ENCODE data around the gene WFIKKN1.
A peak's percentile ranks its signal among the peaks of the same experiment; 100 is the strongest.

Gene WFIKKN1

GRCh38 chr16:674968-675883 lies 44.4 kb downstream of the WFIKKN1 start, which contains the start of gene RHBDL1:
RHBDL1 (plus strand) TSS chr16:675671; CDS start chr16:675791, 120 bp downstream.
- Mint-ChIP-seq H3K27me3 (no peaks in the 10 kb centered on the region), H3K36me3 (no peaks in the 10 kb centered on the region), H3K4me1 (ENCODE audit: low read depth) (peaks cover 5% of the 10 kb centered on the region), H3K4me3 (peak within 1 kb of the TSS; percentile 35), H3K27ac (no peak within 1 kb of the TSS), H3K9me3 (ENCODE audit: low read depth) (no peaks in the 10 kb centered on the region)

- H3K4me3 Mint-ChIP-seq, result no peak overlapping the region
- no peak overlapping the region for H3K27ac Mint-ChIP-seq
- no peaks in the 10 kb centered on the region for H3K9me3 Mint-ChIP-seq (ENCODE audit: low read depth)
- no peaks in the 10 kb centered on the region for H3K36me3 Mint-ChIP-seq
- H3K4me1 Mint-ChIP-seq (ENCODE audit: low read depth), result peaks cover 7% of the 10 kb centered on the region
- no peaks in the 10 kb centered on the region for H3K27me3 Mint-ChIP-seq
These were observed 45.2 kb downstream of the WFIKKN1 start for GRCh38 chr16:675884-676564.

GRCh38 chr16:676565-676902 lies 45.7 kb downstream of the WFIKKN1 start:
- H3K36me3 Mint-ChIP-seq, result no peaks in the 10 kb centered on the region
- H3K9me3 Mint-ChIP-seq (ENCODE audit: low read depth), result no peaks in the 10 kb centered on the region
- no peak overlapping the region for H3K4me3 Mint-ChIP-seq
- no peaks in the 10 kb centered on the region for H3K27me3 Mint-ChIP-seq
- no peak overlapping the region for H3K27ac Mint-ChIP-seq
- peaks cover 11% of the 10 kb centered on the region for H3K4me1 Mint-ChIP-seq (ENCODE audit: low read depth)

- Mint-ChIP-seq H3K9me3 (ENCODE audit: low read depth) (no peaks in the 10 kb centered on the region), H3K27ac (no peak overlapping the region), H3K4me3 (no peak overlapping the region), H3K27me3 (no peaks in the 10 kb centered on the region), H3K36me3 (no peaks in the 10 kb centered on the region), H3K4me1 (ENCODE audit: low read depth) (peaks cover 15% of the 10 kb centered on the region)
These were observed 46.1 kb downstream of the WFIKKN1 start for GRCh38 chr16:676913-677312.

GRCh38 chr16:677316-678190 lies 46.8 kb downstream of the WFIKKN1 start:
- H3K27me3 Mint-ChIP-seq, result no peaks in the 10 kb centered on the region
- peaks cover 1% of the 10 kb centered on the region for H3K36me3 Mint-ChIP-seq
- H3K4me1 Mint-ChIP-seq (ENCODE audit: low read depth), result peaks cover 17% of the 10 kb centered on the region
- H3K9me3 Mint-ChIP-seq (ENCODE audit: low read depth), result no peaks in the 10 kb centered on the region
- H3K4me3 Mint-ChIP-seq, result no peak overlapping the region
- H3K27ac Mint-ChIP-seq, result no peak overlapping the region

GRCh38 chr16:678209-678857 lies 47.5 kb downstream of the WFIKKN1 start:
- no peaks in the 10 kb centered on the region for H3K9me3 Mint-ChIP-seq (ENCODE audit: low read depth)
- peaks cover 18% of the 10 kb centered on the region for H3K4me1 Mint-ChIP-seq (ENCODE audit: low read depth)
- H3K27me3 Mint-ChIP-seq, result no peaks in the 10 kb centered on the region
- peaks cover 2% of the 10 kb centered on the region for H3K36me3 Mint-ChIP-seq
- no peak overlapping the region for H3K27ac Mint-ChIP-seq
- no peak overlapping the region for H3K4me3 Mint-ChIP-seq

- H3K36me3 Mint-ChIP-seq, result peaks cover 2% of the 10 kb centered on the region
- peak overlapping the region; percentile 41 for H3K27ac Mint-ChIP-seq
- H3K4me3 Mint-ChIP-seq, result peak overlapping the region; percentile 80
- H3K9me3 Mint-ChIP-seq (ENCODE audit: low read depth), result no peaks in the 10 kb centered on the region
- peaks cover 18% of the 10 kb centered on the region for H3K4me1 Mint-ChIP-seq (ENCODE audit: low read depth)
- no peaks in the 10 kb centered on the region for H3K27me3 Mint-ChIP-seq
These were observed 48.4 kb downstream of the WFIKKN1 start for GRCh38 chr16:678858-679813.

GRCh38 chr16:679814-680624 lies 49.2 kb downstream of the WFIKKN1 start, which contains the start of gene STUB1:
STUB1 (plus strand) TSS chr16:680410; CDS start chr16:680526, 116 bp downstream.
- Mint-ChIP-seq H3K4me1 (ENCODE audit: low read depth) (peaks cover 17% of the 10 kb centered on the region), H3K4me3 (peak within 1 kb of the TSS; percentile 86), H3K27ac (peak within 1 kb of the TSS; percentile 85), H3K27me3 (no peaks in the 10 kb centered on the region), H3K9me3 (ENCODE audit: low read depth) (no peaks in the 10 kb centered on the region), H3K36me3 (peaks cover 2% of the 10 kb centered on the region)

- Mint-ChIP-seq H3K4me3 (peak overlapping the region; percentile 86), H3K27me3 (no peaks in the 10 kb centered on the region), H3K27ac (no peak overlapping the region), H3K4me1 (ENCODE audit: low read depth) (peaks cover 15% of the 10 kb centered on the region), H3K36me3 (peaks cover 2% of the 10 kb centered on the region), H3K9me3 (ENCODE audit: low read depth) (no peaks in the 10 kb centered on the region)
These were observed 49.8 kb downstream of the WFIKKN1 start for GRCh38 chr16:680625-680945.

GRCh38 chr16:680967-681745 lies 50.4 kb downstream of the WFIKKN1 start:
- Mint-ChIP-seq H3K27ac (peak overlapping the region; percentile 6), H3K4me3 (peak overlapping the region; percentile 86), H3K36me3 (peaks cover 2% of the 10 kb centered on the region), H3K27me3 (no peaks in the 10 kb centered on the region), H3K4me1 (ENCODE audit: low read depth) (peaks cover 15% of the 10 kb centered on the region), H3K9me3 (ENCODE audit: low read depth) (no peaks in the 10 kb centered on the region)

GRCh38 chr16:681746-682427 lies 51.1 kb downstream of the WFIKKN1 start:
- peaks cover 2% of the 10 kb centered on the region for H3K36me3 Mint-ChIP-seq
- H3K27me3 Mint-ChIP-seq, result no peaks in the 10 kb centered on the region
- peak overlapping the region; percentile 86 for H3K4me3 Mint-ChIP-seq
- H3K27ac Mint-ChIP-seq, result peak overlapping the region; percentile 72
- H3K9me3 Mint-ChIP-seq (ENCODE audit: low read depth), result no peaks in the 10 kb centered on the region
- peaks cover 15% of the 10 kb centered on the region for H3K4me1 Mint-ChIP-seq (ENCODE audit: low read depth)

Data from activated naive CD8-positive, alpha-beta T cell (primary cell).